Measurements from ENCODE around the gene PHC1. TPM values are rescaled to one million over a fixed set of nuclear protein-coding genes. Genes with fewer than 3 reads are reported as not detected.
"Not testable (repeated sequence)": the region's sequence is repeated elsewhere in the genome, so short reads cannot be mapped to it uniquely, and the experiment has no call there.

PHC1 gene
- 29.7 TPM for total RNA-seq
- long read RNA-seq, transcript PHC1-214 (15 exons, 3,626 nt): major isoform, 20 of 58 reads
- long read RNA-seq, partial matches to known transcripts: 13 of 58 reads
- long read RNA-seq, other reads (novel, unspliced or antisense): 25 of 58 reads

DNA sequence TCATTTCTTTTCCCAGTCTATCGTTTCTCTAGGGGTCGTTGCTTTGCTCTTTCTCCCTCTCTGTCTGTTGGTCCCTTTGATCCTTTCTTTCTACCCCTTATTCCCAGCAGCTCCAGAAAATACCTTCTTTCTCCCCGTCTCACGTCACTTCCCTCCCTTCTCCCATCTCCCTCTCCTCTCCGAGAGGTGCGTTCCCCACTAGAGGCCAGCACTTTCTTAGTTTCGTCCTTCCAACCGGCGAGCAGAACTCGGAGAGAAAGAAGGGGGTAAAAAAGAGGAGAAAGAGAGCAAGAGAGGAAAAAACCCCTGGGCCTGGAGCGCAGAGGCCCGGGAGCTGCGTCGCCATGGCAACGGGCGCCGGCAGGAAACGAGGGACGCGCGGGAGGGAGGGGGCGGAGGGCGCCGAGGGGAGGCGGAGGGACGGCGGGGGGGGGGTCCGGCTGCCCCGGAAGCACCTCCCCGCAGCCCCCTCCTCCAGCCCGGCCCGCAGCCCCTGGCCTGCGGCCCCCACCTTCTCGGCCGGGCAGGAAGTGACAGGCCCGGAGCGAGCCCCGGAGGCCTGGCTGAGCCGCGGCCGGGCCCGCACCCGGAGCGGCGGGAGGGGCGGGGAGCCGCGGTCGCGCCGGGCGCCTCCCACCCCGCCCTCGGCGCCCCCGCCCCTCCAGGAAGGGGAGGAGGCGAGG lies at the start of gene PHC1:
Gene PHC1, plus strand, starts transcription at position 477 of the 683 bp plus-strand sequence. CDS start 3,169 bp downstream, outside the sequence.
- H3K27me3 ChIP-seq; H3K36me3 ChIP-seq; H3K9me3 ChIP-seq; intact Hi-C loops (cut with DNase I): not testable (repeated sequence)
- Histone ChIP-seq H3K4me3 (peak within 1 kb of the TSS; percentile 71), H3K4me1 (peaks cover 16% of the 10 kb centered on the region), H3K27ac (peak within 1 kb of the TSS; percentile 89)
- TF ChIP-seq, protein P1, sequence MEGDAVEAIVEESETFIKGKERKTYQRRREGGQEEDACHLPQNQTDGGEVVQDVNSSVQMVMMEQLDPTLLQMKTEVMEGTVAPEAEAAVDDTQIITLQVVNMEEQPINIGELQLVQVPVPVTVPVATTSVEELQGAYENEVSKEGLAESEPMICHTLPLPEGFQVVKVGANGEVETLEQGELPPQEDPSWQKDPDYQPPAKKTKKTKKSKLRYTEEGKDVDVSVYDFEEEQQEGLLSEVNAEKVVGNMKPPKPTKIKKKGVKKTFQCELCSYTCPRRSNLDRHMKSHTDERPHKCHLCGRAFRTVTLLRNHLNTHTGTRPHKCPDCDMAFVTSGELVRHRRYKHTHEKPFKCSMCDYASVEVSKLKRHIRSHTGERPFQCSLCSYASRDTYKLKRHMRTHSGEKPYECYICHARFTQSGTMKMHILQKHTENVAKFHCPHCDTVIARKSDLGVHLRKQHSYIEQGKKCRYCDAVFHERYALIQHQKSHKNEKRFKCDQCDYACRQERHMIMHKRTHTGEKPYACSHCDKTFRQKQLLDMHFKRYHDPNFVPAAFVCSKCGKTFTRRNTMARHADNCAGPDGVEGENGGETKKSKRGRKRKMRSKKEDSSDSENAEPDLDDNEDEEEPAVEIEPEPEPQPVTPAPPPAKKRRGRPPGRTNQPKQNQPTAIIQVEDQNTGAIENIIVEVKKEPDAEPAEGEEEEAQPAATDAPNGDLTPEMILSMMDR (IDR thresholded peaks at IDR 0.05): peak; percentile 28
- DNase-seq (peak; percentile 93), ATAC-seq (peak; percentile 89)

DNA sequence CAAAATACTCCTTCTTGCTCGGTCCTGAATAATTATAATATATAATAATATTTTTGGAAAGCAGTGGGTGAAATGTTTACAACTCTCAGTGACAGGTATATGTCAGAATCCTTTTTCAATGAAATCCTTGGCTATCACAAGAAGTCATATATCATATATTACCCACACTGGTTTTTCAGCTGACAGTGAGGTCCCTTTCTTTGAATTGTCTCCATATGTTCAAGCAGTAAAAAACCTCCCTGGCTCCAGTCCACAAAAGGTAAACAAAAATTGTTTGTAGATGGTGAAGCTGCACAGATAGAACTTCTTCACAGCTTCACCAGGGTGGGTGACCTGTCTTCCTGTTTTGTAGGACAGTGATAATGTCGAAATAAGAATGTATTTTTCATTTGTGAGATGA lies 47.9 kb upstream of the PHC1 start:
- DNase-seq (no peak), ATAC-seq (no peak)
- H3K27me3 ChIP-seq: no peaks in the 10 kb centered on the region
- H3K4me1 ChIP-seq: no peaks in the 10 kb centered on the region
- no peak overlapping the region for H3K27ac ChIP-seq
- TF ChIP-seq, protein P1 (IDR thresholded peaks at IDR 0.05): no peak
- intact Hi-C loops (cut with DNase I): no loop called here
- H3K9me3 ChIP-seq: no peaks in the 10 kb centered on the region
- H3K36me3 ChIP-seq: no peaks in the 10 kb centered on the region
- no peak overlapping the region for H3K4me3 ChIP-seq

DNA sequence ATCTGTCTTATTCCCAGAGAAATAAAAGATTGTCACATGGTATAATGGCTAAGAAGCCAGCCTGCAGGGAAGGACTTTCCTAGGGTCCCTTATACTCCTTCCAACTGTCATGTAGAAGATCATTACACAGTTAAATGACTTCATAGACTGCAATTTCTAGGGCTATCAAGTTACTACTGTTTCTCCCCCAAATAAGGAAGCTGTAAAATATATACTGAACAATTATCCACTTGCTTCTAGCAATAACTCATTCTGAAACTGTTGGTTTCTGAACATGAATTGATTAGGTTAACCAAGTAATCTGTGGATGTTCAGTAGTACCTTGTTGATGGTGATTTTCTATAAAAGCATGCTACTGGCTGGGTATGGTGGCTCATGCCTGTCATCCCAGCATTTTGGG lies 47.3 kb upstream of the PHC1 start:
- Histone ChIP-seq H3K4me1 (no peaks in the 10 kb centered on the region), H3K27me3 (no peaks in the 10 kb centered on the region), H3K27ac (no peak overlapping the region), H3K9me3 (no peaks in the 10 kb centered on the region), H3K4me3 (no peak overlapping the region), H3K36me3 (no peaks in the 10 kb centered on the region)
- TF ChIP-seq, protein P1 (IDR thresholded peaks at IDR 0.05): no peak
- ATAC-seq: no peak
- no peak for DNase-seq
- intact Hi-C loops (cut with DNase I): no loop called here

DNA sequence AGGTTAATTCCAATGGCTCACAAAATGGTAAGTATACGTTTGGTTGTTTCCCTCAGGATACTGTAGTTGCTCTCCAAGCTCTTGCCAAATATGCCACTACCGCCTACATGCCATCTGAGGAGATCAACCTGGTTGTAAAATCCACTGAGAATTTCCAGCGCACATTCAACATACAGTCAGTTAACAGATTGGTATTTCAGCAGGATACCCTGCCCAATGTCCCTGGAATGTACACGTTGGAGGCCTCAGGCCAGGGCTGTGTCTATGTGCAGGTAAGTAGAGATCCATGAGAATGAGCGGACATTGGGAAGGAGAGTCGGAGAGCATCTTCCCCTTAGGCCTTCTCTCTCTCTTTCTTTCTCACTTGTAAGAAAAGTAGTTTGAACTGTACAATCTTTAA lies 46.5 kb upstream of the PHC1 start:
- intact Hi-C loops (cut with DNase I): no loop called here
- Histone ChIP-seq H3K27ac (no peak overlapping the region), H3K36me3 (no peaks in the 10 kb centered on the region), H3K27me3 (no peaks in the 10 kb centered on the region), H3K4me3 (no peak overlapping the region), H3K4me1 (no peaks in the 10 kb centered on the region), H3K9me3 (no peaks in the 10 kb centered on the region)
- DNase-seq (no peak), ATAC-seq (no peak)
- TF ChIP-seq, protein P1 (IDR thresholded peaks at IDR 0.05): no peak

DNA sequence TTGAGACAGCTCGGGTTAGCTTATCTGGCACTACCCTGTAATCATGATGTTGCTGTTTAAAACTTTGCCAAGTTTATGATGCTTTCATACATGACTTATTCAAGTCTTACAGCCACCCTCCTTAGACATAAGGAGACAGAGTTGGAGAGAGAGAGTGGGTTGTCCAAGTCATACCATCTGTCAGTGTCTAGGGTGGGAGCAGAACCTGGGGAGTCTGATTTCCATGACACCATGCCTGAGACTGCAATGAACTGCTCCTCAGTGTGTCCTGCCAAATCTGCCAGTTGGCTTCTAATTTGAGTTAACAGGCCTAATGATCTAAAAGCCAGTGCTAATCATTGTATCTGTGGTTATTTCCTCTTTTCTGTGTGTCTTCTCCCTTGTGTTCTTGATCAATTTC lies 43.7 kb upstream of the PHC1 start:
- Histone ChIP-seq H3K4me3 (no peak overlapping the region), H3K27ac (no peak overlapping the region), H3K36me3 (no peaks in the 10 kb centered on the region), H3K27me3 (no peaks in the 10 kb centered on the region), H3K4me1 (no peaks in the 10 kb centered on the region), H3K9me3 (no peaks in the 10 kb centered on the region)
- TF ChIP-seq, protein P1 (IDR thresholded peaks at IDR 0.05): no peak
- no peak for DNase-seq
- intact Hi-C loops (cut with DNase I): no loop called here
- no peak for ATAC-seq
